ENCODE results near the gene B4GALNT4.
"Not testable (repeated sequence)": the region's sequence is repeated elsewhere in the genome, so short reads cannot be mapped to it uniquely, and the experiment has no call there.

GRCh38 chr11:350033-350722 is 19.1 kb upstream of the B4GALNT4 start:
- not testable (repeated sequence) for TF ChIP-seq POLR2A, CTCF (IDR thresholded peaks at IDR 0.05)
